Measurements from ENCODE around the gene FLT1. TPM values are rescaled to one million over a fixed set of nuclear protein-coding genes. Genes with fewer than 3 reads are reported as not detected.

FLT1 gene
- total RNA-seq, 1 donor from 2014 or later: not detected

DNA sequence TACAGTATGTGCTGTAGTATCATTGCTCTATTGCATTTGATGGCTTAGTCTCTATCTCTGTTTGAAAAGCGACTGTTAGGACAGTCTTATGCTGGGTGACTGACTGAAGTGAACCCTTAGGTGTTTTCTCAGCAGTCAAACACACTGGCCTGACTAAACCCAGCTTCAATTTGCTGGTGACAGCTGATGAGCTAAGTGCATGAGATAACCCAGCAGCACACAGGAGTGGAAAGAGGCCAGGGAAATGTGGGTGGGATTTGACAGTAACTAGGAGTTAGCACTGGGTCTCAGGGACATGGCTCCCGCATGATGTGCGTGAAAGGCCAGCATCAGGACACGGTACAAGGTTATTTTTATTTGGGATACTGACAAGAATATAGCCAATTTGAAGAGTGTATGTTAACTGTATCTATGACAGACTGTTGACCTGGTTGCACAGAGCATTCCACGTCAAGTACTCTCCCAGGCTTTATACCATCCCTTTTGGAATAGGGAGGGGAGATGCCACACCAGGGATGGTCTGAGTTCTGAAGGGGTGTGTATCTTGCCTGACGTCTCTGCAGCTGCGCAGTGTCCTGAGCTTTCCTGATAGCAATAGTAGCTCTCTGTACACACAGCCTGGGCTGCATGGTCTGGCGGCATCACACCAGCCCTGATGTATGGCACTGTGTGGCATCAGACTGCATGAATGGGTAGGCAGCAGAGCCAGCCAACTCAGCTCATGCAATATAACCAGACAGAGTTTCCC, 144.8 kb downstream of the FLT1 start:
- FAIRE-seq: no peak

GRCh38 chr13:28349371-28349770, 145.6 kb downstream of the FLT1 start:
- no peak for TF ChIP-seq CTCF (IDR thresholded peaks at IDR 0.05; ENCODE audit: insufficient read depth, low read length, severe bottlenecking)
- Histone ChIP-seq H3K27me3 (ENCODE audit: control insufficient read depth, insufficient read depth, low read length) (no peaks in the 10 kb centered on the region), H3K36me3 (ENCODE audit: control insufficient read depth, insufficient read depth, low read length) (no peaks in the 10 kb centered on the region), H3K4me3 (ENCODE audit: low read depth, low read length) (no peak overlapping the region)
- no peak for FAIRE-seq
- no peak for DNase-seq (ENCODE audit: low read depth)

More for the DNA sequence above, 144.8 kb downstream of the FLT1 start:
- Histone ChIP-seq H3K4me3 (ENCODE audit: low read depth, low read length) (no peak overlapping the region), H3K27me3 (ENCODE audit: control insufficient read depth, insufficient read depth, low read length) (no peaks in the 10 kb centered on the region), H3K36me3 (ENCODE audit: control insufficient read depth, insufficient read depth, low read length) (no peaks in the 10 kb centered on the region)
- DNase-seq (ENCODE audit: low read depth): no peak
- TF ChIP-seq CTCF (IDR thresholded peaks at IDR 0.05; ENCODE audit: insufficient read depth, low read length, severe bottlenecking): no peak

GRCh38 chr13:28347456-28348371, 147.2 kb downstream of the FLT1 start:
- TF ChIP-seq CTCF (IDR thresholded peaks at IDR 0.05; ENCODE audit: insufficient read depth, low read length, severe bottlenecking): no peak
- Histone ChIP-seq H3K27me3 (ENCODE audit: control insufficient read depth, insufficient read depth, low read length) (no peaks in the 10 kb centered on the region), H3K36me3 (ENCODE audit: control insufficient read depth, insufficient read depth, low read length) (no peaks in the 10 kb centered on the region), H3K4me3 (ENCODE audit: low read depth, low read length) (no peak overlapping the region)
- FAIRE-seq (no peak), DNase-seq (ENCODE audit: low read depth) (no peak)

DNA sequence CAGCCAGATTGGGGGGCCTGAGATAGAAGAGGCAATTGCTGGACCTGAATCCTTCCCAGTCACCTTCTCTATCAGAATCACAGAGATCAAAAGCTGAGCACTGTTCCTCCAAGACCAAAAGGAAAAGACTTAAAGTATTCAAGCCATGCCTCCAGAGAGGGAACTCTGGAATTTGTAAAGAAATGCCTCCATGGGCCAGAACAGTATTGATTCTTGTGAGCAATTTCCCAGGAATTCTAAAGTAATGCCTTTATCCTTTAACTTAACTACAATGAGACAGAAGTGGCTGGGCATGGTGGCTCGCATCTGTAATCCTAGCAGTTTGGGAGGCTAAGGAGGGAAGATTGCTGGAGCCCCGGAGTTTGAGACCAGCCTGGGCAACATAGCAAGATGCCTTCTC, 148.8 kb downstream of the FLT1 start:
- no peaks in the 10 kb centered on the region for H3K36me3 ChIP-seq (ENCODE audit: control insufficient read depth, insufficient read depth, low read length)
- FAIRE-seq (no peak), DNase-seq (ENCODE audit: low read depth) (no peak)
- H3K4me3 ChIP-seq (ENCODE audit: low read depth, low read length): no peak overlapping the region
- H3K27me3 ChIP-seq (ENCODE audit: control insufficient read depth, insufficient read depth, low read length): no peaks in the 10 kb centered on the region
- no peak for TF ChIP-seq CTCF (IDR thresholded peaks at IDR 0.05; ENCODE audit: insufficient read depth, low read length, severe bottlenecking)

DNA sequence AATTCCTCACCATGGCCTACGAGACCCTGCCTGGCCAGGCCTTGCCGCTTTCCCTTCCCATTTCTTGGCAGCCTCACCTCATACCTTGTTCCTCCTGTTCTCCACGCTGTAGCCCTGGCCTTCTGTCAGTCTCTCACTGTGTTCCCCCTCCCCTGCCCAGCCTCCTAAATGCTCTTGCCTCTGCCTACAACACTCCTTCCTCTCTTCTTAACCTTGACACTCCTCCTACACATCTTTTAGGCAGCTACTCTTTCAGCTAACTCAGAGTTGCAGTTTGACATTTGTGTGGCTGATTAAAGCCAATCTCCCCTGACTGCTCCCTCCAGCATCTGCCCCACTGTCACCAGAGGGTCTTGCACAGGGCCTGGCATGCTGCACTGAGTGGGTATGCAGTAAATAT, 150.8 kb downstream of the FLT1 start:
- Histone ChIP-seq H3K36me3 (ENCODE audit: control insufficient read depth, insufficient read depth, low read length) (no peaks in the 10 kb centered on the region), H3K4me3 (ENCODE audit: low read depth, low read length) (no peak overlapping the region), H3K27me3 (ENCODE audit: control insufficient read depth, insufficient read depth, low read length) (no peaks in the 10 kb centered on the region)
- FAIRE-seq (no peak), DNase-seq (ENCODE audit: low read depth) (no peak)
- TF ChIP-seq CTCF (IDR thresholded peaks at IDR 0.05; ENCODE audit: insufficient read depth, low read length, severe bottlenecking): no peak

Data from bronchial epithelial cell (primary cell).